Measurements from ENCODE around the gene CMPK2.

Gene CMPK2

DNA sequence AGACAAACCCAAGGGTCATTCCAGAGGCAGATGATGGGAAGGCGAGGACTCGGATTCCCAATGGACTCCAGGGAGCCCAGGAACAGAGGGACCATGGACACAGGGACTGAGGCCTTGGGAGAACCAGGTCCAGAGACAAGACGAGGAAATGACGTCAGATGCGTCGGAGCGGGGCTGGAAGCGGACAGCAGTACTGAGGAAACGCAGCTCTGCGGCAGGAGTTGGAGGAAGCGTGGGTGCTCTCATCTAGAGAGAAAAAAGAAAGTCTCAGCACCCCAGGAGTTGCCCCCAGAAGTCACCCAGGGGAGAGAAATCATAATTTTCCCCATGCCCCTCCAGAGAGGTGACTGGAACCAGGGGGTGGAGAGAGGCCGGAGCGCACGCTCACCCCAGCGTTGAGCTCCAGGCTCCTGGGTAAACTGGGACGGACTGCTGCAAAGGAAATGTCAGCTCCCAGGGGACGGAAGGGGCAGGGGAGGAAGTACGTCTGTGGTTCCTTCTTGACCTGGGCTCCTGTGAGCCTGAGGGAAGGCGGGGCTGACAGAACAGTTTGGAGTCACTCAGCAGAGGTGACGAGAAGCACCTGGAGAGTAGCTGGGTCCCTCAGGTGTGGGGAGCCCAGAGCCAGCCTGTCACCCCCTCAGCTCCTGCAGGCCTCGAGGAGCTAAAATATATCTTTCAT is 44.7 kb downstream of the CMPK2 start:
- no peak overlapping the region for H3K4me3 ChIP-seq (ENCODE audit: low read length)
- TF ChIP-seq ZNF274 (IDR thresholded peaks at IDR 0.05; ENCODE audit: low read depth, low read length) = no peak

DNA sequence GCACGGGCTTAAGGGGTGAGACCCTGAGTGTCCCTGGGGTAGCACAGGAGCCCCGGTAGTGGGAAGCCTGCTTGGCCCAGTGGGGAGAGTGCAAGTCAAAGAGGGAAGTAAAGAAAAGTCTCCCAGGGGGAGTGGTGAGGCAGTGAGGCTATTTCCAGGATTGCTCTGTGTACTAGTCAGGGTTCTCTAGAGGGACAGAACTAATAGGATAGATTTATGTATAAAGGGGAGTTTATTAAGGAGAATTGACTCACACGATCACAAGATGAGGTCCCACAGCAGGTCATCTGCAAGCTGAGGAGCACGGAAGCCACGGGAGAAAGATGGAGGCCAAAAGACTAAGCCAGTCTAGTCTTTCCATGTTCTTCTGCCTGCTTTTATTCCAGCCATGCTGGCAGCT is 45.5 kb downstream of the CMPK2 start:
- H3K4me3 ChIP-seq (ENCODE audit: low read length) = no peak overlapping the region
- TF ChIP-seq ZNF274 (IDR thresholded peaks at IDR 0.05; ENCODE audit: low read depth, low read length) = no peak

DNA sequence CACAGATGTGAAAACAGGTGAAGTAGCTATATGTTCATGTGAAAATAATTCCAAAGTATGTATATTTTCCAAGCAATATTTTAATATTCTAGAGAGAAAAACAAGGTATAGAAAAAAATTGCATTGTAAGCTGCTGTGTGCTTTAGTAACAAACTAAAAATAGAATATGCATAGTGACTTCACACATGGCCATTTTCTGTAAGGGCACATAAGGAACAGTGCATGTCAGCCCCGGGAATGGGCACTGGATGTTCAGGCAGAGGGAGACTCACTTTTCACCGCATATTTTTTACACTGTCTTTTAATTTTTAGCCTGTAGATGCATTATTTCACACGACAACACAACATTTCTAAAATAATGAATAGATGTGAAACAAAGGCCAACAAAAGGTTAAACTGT is 46.0 kb downstream of the CMPK2 start:
- H3K4me3 ChIP-seq (ENCODE audit: low read length) = no peak overlapping the region
- TF ChIP-seq ZNF274 (IDR thresholded peaks at IDR 0.05; ENCODE audit: low read depth, low read length) = no peak

DNA sequence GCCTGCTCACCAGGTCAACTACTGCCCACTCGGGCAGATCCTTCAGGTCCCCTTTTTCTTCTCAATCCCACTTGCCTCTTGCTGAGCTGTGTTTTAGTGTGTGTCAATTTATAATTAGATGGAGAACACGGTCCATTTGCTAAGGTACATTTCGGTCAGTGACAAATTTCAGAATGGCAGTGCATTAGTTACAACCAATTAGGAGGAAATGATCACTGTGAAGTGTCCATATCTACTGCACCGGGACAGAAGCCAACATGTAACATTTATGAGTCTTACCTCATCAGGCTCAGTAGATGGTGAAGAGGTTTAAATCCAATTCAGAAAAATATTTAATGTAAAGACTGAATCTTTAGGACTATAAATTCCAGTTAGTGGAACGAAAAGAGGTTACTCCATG is 47.7 kb downstream of the CMPK2 start:
- H3K4me3 ChIP-seq (ENCODE audit: low read length) = no peak overlapping the region
- no peak for TF ChIP-seq ZNF274 (IDR thresholded peaks at IDR 0.05; ENCODE audit: low read depth, low read length)

DNA sequence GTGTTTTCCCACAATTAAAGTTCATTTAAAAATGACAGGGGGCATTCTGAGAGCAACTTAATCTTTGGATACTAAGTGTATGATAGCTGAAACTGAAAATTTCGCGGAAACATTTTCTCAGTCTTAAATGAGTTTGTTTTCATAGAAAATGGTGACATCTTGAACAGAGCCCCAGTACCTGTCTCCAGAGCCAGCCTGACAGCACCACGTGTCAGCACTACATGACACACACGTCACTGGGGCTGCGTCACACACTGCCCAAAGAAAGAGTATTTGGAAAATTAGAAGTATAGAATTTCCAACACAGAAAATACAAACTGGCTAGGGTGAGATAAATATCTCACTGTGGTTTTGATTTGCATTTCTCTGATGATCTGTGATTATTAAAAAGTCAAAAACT is 50.8 kb downstream of the CMPK2 start:
- H3K4me3 ChIP-seq (ENCODE audit: low read length) = no peak overlapping the region
- TF ChIP-seq ZNF274 (IDR thresholded peaks at IDR 0.05; ENCODE audit: low read depth, low read length) = no peak

DNA sequence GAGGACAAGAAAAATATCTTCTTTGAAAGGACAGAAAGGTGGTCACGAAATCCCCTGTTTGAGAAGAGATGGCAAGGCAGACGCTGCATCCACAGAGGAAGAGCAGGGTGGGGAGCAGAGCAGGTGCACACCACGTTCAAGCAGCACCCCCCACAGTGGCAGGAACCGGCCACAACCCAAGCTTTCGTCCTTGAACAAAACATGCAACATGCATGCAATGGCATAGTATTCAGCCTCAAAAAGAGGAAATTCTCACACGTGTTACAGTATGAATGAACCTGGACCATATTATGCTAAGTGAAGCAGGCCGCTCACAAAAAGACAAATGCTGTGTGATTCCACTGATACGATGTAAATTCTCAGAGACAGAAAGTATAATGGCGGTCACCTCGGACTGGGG is 51.4 kb downstream of the CMPK2 start:
- no peak for TF ChIP-seq ZNF274 (IDR thresholded peaks at IDR 0.05; ENCODE audit: low read depth, low read length)
- no peak overlapping the region for H3K4me3 ChIP-seq (ENCODE audit: low read length)

DNA sequence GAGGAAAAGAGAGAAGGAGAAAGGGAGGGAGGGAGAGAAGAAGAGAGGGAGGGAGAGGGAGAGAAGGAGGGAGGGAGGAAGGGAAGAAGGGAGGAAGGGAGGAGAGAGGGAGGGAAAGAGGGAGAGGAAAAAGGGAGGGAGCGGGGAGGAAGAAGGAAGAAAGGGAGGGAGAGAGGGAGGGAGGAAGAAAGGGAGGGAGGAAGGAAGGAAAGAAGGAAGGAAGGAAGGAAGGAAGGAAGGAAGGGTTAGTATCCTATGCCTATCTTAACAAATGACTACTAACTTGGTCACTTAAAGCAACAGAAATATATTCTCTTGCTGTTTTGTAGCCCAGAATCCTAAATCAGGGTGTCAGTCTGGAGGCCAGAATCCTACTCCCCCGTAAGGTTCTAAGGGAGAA is 52.1 kb downstream of the CMPK2 start:
- no peak for TF ChIP-seq ZNF274 (IDR thresholded peaks at IDR 0.05; ENCODE audit: low read depth, low read length)
- no peak overlapping the region for H3K4me3 ChIP-seq (ENCODE audit: low read length)

DNA sequence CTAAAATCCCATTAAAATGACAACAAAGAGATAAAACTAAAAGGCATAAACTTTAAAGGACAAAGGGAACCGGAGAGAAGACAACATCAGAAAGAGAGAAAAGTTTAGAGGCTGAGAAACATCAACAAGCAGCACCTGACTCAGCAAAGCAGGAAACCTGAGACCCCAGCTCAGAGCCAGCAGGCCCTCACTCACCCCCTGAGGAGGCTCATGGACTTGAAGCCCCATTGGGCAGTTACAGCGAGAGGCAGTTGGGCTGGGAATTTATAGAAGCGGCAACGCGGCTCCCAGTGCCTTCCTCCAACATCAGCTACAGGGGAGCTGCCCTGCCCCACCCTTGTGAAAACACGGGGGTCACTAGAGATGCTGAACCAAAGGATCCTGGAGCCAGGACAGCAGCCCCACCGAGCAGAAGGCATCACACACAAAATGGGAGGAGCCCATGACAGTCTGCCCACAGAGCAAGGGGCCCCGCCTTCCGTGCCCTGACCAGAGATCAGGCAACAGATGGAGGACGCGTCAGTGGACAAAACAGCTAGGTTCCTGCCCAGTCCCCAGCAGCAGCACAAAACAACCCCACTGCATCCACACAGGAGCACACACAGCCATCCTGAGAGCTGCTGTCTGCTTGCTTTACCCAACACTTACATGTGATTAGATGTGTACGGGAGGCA is 52.7 kb downstream of the CMPK2 start:
- no peak overlapping the region for H3K4me3 ChIP-seq (ENCODE audit: low read length)
- TF ChIP-seq ZNF274 (IDR thresholded peaks at IDR 0.05; ENCODE audit: low read depth, low read length) = no peak

DNA sequence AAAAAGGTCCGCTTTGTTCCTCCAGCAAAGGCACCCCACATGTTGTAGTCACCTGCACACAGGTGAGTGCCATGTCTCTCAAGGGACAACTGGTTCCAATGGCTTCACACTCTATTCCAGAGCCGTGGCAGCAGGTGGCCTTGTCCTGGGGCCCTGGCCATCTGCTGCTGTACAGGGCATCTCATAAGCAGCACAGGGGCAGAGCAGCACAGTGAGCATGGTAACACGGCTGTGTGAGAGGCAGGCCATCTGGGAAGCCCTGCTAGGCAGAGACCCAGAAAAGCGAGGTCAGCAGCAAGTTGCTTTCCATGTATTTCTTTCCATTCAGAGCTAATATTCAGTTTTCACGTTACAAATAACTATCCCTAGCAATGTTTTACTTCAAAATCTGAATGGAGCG is 54.7 kb downstream of the CMPK2 start:
- no peak overlapping the region for H3K4me3 ChIP-seq (ENCODE audit: low read length)
- TF ChIP-seq ZNF274 (IDR thresholded peaks at IDR 0.05; ENCODE audit: low read depth, low read length) = no peak

DNA sequence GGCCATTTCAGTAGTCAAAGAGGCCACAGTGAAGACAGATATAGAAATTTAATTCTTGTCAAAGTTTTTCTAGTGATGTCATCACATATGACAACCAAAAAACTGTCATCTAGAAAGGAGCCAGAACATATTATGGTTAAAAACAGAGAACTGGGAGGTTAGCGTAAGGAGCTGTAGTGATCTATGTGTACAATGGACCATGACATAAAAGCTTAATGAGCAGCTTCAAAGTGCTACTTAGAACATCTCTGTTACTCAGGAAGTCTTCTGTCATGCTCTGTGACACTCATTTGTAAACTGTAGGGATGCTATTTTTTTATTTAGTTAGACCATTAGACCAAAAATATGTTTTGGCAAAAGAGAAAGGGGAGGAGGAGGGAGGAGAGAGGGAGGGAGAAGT is 57.3 kb downstream of the CMPK2 start:
- no peak for TF ChIP-seq ZNF274 (IDR thresholded peaks at IDR 0.05; ENCODE audit: low read depth, low read length)

DNA sequence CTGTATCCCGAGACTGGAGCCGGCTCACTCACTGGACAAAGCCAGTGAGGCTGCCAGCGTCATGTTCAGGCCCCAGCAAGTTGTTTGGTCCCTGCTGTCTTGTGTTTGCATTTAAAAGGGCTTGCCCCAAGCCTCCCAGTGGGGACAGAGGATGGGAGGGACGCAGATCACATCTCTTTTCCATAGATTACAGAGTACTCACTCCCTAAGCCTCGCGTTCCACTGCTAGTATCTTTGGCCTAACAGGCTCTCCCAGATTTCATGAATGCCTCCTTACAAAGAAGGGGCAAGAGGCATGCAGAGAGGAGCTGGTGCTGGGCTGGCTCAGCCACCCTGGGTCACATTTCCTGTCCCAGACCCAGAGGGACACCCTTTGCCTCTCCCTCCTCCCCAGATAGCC is 59.1 kb downstream of the CMPK2 start:
- TF ChIP-seq ZNF274 (IDR thresholded peaks at IDR 0.05; ENCODE audit: low read depth, low read length) = no peak
- H3K4me3 ChIP-seq (ENCODE audit: low read length) = no peak overlapping the region

More for the DNA sequence above, 57.3 kb downstream of the CMPK2 start:
- H3K4me3 ChIP-seq (ENCODE audit: low read length) = no peak overlapping the region

DNA sequence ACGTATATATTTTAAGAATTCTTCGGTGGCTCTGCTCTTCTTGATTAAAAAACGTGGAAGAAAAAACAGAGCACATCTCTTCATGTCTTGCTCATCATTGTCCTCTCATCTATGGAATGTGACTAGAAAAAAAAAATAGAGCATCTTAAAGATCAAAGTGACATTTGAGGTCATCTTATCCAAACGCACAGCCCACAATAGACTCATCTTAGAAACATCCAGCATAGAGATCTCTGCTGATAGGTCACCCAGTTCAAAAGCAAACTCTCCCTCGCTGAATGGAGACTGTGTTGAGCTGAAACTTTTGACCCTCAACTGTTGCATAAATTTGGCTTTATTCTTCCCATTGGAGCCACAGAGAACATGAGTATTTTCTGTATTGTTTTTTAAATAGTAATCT is 65.2 kb downstream of the CMPK2 start:
- H3K4me3 ChIP-seq (ENCODE audit: low read length) = no peak overlapping the region
- no peak for TF ChIP-seq ZNF274 (IDR thresholded peaks at IDR 0.05; ENCODE audit: low read depth, low read length)

Data from GM08714 (cell line).